ENCODE results near the gene CRACR2B. TPM values are rescaled to one million over a fixed set of nuclear protein-coding genes. Genes with fewer than 3 reads are reported as not detected.

CRACR2B gene
- total and polyA plus RNA-seq, 2 of the 13 experiments (the other 11 are each of a cell fraction or from before 2014, with no cell fraction given), result 14.9 to 21.0 TPM

GRCh38 chr11:852762-853161 lies 25.0 kb downstream of the CRACR2B start:
- FAIRE-seq (no peak), DNase-seq (ENCODE audit: low spot score) (no peak), ATAC-seq (no peak)
- CTCF ChIA-PET (ENCODE audit: low intra/inter-chr PET ratio, low total read pairs), result no interaction called here
- POLR2A ChIA-PET, result no interaction called here
- TF ChIP-seq AGO2 (optimal IDR thresholded peaks at IDR 0.05; ENCODE audit: low read depth, low read length) (peak; percentile 37), YEATS2 (CRISPR knock-in tag; IDR thresholded peaks at IDR 0.05; ENCODE audit: borderline replicate concordance) (no peak), RXRA (CRISPR knock-in tag; IDR thresholded peaks at IDR 0.05) (no peak), ZBTB40 (IDR thresholded peaks at IDR 0.05) (no peak), ZBTB40 (CRISPR knock-in tag; IDR thresholded peaks at IDR 0.05) (no peak)
- no TSS peak for BruUV-seq (replicated peaks)
- Histone ChIP-seq H3K4me3 (replicated peaks in 1 of 3; ENCODE audit: insufficient read depth in 1 of 3, low read depth in 2 of 3, low read length in 3 of 3) (no peak overlapping the region), H2AFZ (ENCODE audit: low read length) (no peak overlapping the region), H3K36me3 (replicated peaks in 1 of 2; ENCODE audit: control insufficient read depth in 1 of 2, insufficient read depth in 2 of 2, low read length in 2 of 2) (no peaks in the 10 kb centered on the region; a peak in 2 of 5 replicates), H3K27me3 (ENCODE audit: control insufficient read depth in 1 of 2, insufficient read depth in 2 of 2, low read length in 2 of 2) (no peaks in the 10 kb centered on the region), H3K27ac (ENCODE audit: extremely low read length, insufficient read depth, low read length) (no peak overlapping the region), H3K4me2 (ENCODE audit: low read depth, low read length) (no peak overlapping the region), H3K4me1 (ENCODE audit: insufficient read depth, low read length) (no peaks in the 10 kb centered on the region), H3K9me3 (ENCODE audit: low read length) (no peaks in the 10 kb centered on the region), H3K9ac (ENCODE audit: insufficient read depth, low read depth, low read length) (no peak overlapping the region), H4K20me1 (ENCODE audit: insufficient read depth, low read length) (no peaks in the 10 kb centered on the region; the same call in 1 of the 2 replicates), H3K79me2 (ENCODE audit: insufficient read depth, low read length) (no peaks in the 10 kb centered on the region)
- intact Hi-C loops (cut with micrococcal nuclease; ENCODE audit: unreplicated experiment), result no loop called here
- in situ Hi-C loops (cut with HindIII; ENCODE audit: extremely low pct_ligation_motif_present, low pct_unique_long_range_greater_than_20kb), result no loop called here
- 93% methylated on average over 9 of the region's 15 CpGs for WGBS (ENCODE audit: low lambda C conversion rate)

Data from HepG2 (cell line).